ENCODE data around the gene NACA2. TPM values are rescaled to one million over a fixed set of nuclear protein-coding genes. Genes with fewer than 3 reads are reported as not detected.
"Not testable (repeated sequence)": the region's sequence is repeated elsewhere in the genome, so short reads cannot be mapped to it uniquely, and the experiment has no call there.

NACA2 gene
- total and polyA plus RNA-seq, 11 donors = 0.11 TPM; not detected in 10

- intact Hi-C loops (cut with DNase I) = loop anchor here in 3 of 10 donors (10.0 kb wide), 2 partner anchors 580 to 830 kb away; no protein-coding TSS in a partner anchor
- H3K9me3 ChIP-seq = no peaks in the 10 kb centered on the region
- no peak overlapping the region for H3K4me3 ChIP-seq
- no peak for DNase-seq
- TF ChIP-seq POLR2A (IDR thresholded peaks at IDR 0.05) (no peak), CTCF (IDR thresholded peaks at IDR 0.05) (no peak)
- peaks cover 0 to 28% (median 8%) of the 10 kb centered on the region in 9 donors for H3K27me3 ChIP-seq
- no peak for ATAC-seq
- no peak overlapping the region for H3K27ac ChIP-seq
- no peaks in the 10 kb centered on the region for H3K36me3 ChIP-seq
- no peaks in the 10 kb centered on the region for H3K4me1 ChIP-seq
- WGBS, 4 donors = 63 to 72% (median 66%) methylated on average over 7 of the region's 7 CpGs
Measured at GRCh38 chr17:61555127-61555566, 35.9 kb downstream of the NACA2 start.

GRCh38 chr17:61554209-61554608, 36.8 kb downstream of the NACA2 start:
- TF ChIP-seq CTCF (IDR thresholded peaks at IDR 0.05) (no peak), POLR2A (IDR thresholded peaks at IDR 0.05) (no peak)
- H3K9me3 ChIP-seq = no peaks in the 10 kb centered on the region
- H3K27ac ChIP-seq = no peak overlapping the region
- H3K4me3 ChIP-seq = no peak overlapping the region
- WGBS, 4 donors = 59 to 69% (median 64%) methylated on average over 3 of the region's 3 CpGs
- H3K27me3 ChIP-seq = peaks cover 0 to 34% (median 11%) of the 10 kb centered on the region in 9 donors
- intact Hi-C loops (cut with DNase I) = loop anchor here (5.0 to 10.0 kb wide), 6 partner anchors 137 to 837 kb away; no protein-coding TSS in a partner anchor
- no peaks in the 10 kb centered on the region for H3K36me3 ChIP-seq
- DNase-seq (no peak), ATAC-seq (no peak)
- no peaks in the 10 kb centered on the region for H3K4me1 ChIP-seq

GRCh38 chr17:61552560-61552959, 38.5 kb downstream of the NACA2 start:
- not testable (repeated sequence) for ATAC-seq, H3K36me3 ChIP-seq, H3K4me1 ChIP-seq, H3K27ac ChIP-seq, H3K4me3 ChIP-seq, DNase-seq, H3K9me3 ChIP-seq
- peaks cover 0 to 33% (median 15%) of the 10 kb centered on the region in 9 donors for H3K27me3 ChIP-seq
- intact Hi-C loops (cut with DNase I) = loop anchor here (5.0 to 10.0 kb wide), 6 partner anchors 135 to 835 kb away; no protein-coding TSS in a partner anchor
- WGBS, 4 donors = 89 to 91% (median 91%) methylated on average over 11 of the region's 11 CpGs

GRCh38 chr17:61551255-61551742, 39.7 kb downstream of the NACA2 start:
- Histone ChIP-seq H3K4me1 (no peaks in the 10 kb centered on the region), H3K27ac (no peak overlapping the region), H3K4me3 (no peak overlapping the region), H3K36me3 (no peaks in the 10 kb centered on the region), H3K9me3 (peaks cover 0 to 4% (median 0%) of the 10 kb centered on the region in 12 donors), H3K27me3 (peaks cover 0 to 30% (median 15%) of the 10 kb centered on the region in 9 donors)
- 5 to 18% (median 11%) methylated on average over 6 of the region's 6 CpGs for WGBS, 4 donors
- TF ChIP-seq CTCF (IDR thresholded peaks at IDR 0.05) (peak; percentile 34 to 73 (median 54)), POLR2A (IDR thresholded peaks at IDR 0.05) (no peak)
- ATAC-seq (no peak), DNase-seq (no peak)
- intact Hi-C loops (cut with DNase I) = loop anchor here (1.0 to 10.0 kb wide), 7 partner anchors 134 to 834 kb away; no protein-coding TSS in a partner anchor
